Stimulated activated CD4-positive, alpha-beta T cell treated with anti-CD3 and anti-CD28 coated beads, Interleukin-4, amount 100 ng/mL, for 4 hours (primary cell): ENCODE data around the gene SEC31B.

Experiments
- DNase-seq, 2 experiments: peaks; one replicate each; pipeline ENCODE4 v3.0.0-alpha.2; 2020

Gene SEC31B

DNA sequence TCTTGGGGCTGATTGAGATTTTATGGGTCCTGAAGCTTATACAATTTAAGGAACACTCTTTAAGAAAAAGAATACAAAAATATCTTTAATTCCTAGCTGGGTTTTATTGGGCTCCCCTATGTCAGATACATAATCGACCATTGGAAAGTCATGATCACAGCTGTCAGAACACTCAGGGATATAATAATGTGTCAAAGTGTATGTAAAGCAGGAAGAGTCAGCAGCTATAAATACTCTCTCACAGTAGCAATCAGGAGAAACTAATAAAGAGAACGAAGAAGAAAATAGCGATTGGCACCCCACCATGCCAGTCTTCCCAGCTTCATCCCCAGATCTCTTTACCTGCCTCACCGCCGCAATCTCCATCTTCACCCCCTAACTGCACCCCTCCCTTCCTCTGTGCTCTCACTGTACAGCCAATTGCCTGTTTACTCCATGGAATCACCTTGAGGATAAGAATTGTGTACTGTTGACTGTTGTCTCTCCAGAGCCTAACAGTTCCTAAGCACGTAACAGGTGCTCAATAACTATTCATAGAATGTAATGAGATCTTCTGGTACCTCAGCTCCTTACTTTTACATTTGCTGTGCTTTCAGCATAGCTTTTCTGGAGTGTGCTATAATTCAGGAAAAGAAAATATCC, 80.9 kb downstream of the SEC31B start:
- no peak for DNase-seq
